ENCODE measurements around the gene ALDH1A1. TPM values are rescaled to one million over a fixed set of nuclear protein-coding genes. Genes with fewer than 3 reads are reported as not detected.

Gene ALDH1A1
- total RNA-seq (2014; rRNA removed; shearing (Covaris generic)): 155 and 158 TPM in 2 replicates
- polyA plus RNA-seq (2014; cell fraction: nucleus; rRNA removed): 51.1 and 74.8 TPM in 2 replicates

DNA sequence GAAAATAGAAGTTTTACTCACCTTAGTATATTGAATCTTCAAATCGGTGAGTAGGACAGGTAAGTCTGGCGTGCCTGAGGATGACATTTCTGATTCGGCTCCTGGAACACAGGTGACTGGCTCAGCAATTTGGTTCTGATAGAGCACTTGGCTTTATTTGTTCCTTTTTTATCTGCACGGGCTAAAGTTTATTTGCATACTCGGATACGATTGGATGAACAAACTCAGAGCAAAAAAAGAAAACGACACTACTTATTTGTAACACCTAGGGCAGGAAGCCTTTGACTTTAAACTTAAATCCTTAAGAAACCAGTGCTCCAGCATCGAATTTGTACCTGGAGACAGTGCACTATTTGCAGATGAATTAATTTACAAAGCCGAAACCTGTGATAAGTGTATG lies at the start of gene ALDH1A1:
TSS of gene ALDH1A1 (minus strand) at position 140 of the 400 bp plus-strand sequence. CDS start at position 87, 53 bp downstream.
- peak; percentile 45 for DNase-seq (ENCODE audit: extremely low read depth, low read depth)

DNA sequence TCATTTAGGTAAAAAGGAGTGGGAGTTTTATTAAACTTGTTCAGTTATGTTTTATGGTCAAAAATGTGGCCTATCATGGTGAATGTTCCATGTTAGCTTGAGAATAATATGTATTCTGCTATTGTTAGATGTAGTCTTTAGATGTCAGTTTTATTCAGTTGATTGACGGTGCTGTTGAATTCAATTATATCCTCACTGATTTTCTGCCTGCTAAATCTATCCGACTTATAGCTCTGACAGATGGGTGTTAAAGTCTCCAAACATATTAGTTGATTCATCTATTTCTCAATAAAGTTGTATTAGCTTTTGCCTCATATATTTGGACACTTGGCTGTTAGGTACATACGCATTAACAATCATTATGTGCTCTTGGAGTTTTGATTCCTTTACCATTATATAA lies 49.0 kb upstream of the ALDH1A1 start:
- DNase-seq (ENCODE audit: extremely low read depth, low read depth): no peak

DNA sequence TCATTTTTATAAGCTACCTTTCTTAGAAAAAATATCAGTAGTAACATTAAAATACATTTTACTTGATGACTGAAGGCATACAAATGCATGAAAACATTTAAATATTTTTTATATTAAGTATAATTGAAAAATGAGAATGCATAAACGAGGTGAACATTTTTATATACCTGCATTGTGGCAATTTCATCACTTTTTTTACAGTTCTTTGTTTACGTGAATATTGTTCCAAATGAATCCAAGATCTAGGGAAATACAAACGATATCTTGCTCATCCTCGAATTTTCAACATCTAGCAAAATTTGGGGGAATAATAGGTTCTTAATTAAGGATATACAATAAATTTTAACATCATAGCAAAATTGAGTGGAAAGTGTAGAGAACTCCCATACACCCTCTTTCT lies 45.5 kb upstream of the ALDH1A1 start:
- no peak for DNase-seq (ENCODE audit: extremely low read depth, low read depth)

DNA sequence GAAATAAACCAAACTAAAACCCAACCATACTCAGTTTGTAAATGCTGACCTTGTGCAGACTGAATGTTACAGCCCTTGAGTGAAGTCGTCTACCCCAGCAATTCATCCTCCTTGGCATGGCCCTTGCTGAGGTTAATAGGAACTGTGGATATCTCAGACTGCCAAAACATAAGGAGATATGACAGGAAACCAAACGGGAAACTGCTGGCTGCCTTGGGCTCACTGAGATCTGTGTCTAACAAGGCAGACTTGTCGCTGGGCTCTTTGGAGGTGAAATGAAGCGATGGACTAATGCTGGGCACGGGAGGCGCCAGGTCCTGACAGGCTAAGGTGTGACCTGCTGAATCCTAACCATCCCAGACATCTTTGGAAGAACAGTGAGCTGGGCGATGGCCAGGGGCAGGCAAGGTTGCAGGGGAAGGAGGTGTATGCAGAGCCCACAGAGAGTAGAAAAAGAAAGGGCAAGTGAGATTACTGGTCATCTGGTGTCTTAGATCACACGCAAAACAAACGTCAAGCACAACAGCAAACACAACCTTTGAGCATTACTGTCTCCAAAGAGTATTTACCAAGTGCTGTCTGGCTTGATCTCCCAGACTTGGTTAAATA lies 44.6 kb upstream of the ALDH1A1 start:
- DNase-seq (ENCODE audit: extremely low read depth, low read depth): no peak

DNA sequence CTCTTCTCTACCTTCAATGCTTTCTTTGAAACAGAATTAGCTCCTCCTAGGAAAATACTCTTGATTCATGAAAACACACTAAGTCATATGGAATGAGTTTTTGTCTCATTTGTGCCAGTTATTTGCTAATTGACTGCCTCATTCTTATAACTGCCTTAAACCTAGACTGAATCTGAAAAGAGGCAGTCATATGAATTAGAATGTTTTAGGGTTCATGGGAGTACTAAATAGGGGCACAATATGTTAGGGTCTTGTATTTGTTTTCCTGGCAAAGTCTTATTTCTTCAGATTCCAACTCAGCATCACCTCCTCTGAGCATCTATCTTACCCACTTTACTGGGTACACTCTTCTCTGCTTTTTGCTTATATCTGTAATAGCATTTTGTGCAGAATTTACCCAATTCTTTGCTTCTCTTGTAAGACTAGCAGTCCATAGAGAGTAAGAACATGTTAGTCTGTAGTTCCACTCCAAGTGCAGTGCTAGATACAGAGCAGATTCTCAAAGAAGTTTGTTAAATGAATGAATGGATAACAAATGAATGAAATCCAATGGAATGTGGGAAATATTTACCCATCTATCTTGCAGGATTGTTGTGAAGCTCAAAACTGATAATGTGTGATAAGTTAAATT lies 43.9 kb upstream of the ALDH1A1 start:
- no peak for DNase-seq (ENCODE audit: extremely low read depth, low read depth)

DNA sequence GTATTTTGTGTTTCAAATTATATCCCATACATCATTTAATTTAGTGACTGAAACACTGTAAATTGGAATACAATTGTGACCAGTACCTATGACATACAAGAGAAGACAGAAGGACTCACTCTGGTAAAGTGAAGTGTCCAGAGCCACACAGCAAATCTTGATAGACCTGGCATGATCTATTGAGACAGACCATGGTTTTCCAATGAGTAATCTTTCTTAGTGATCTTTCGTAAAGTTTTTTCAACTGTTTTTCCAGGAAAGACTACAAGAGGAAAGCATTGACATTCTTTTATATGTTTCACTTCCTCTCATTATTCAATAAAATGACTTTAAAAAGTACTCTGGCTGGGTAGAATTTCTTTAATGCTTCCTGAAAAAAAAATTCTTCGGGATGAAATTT lies 43.3 kb upstream of the ALDH1A1 start:
- no peak for DNase-seq (ENCODE audit: extremely low read depth, low read depth)

DNA sequence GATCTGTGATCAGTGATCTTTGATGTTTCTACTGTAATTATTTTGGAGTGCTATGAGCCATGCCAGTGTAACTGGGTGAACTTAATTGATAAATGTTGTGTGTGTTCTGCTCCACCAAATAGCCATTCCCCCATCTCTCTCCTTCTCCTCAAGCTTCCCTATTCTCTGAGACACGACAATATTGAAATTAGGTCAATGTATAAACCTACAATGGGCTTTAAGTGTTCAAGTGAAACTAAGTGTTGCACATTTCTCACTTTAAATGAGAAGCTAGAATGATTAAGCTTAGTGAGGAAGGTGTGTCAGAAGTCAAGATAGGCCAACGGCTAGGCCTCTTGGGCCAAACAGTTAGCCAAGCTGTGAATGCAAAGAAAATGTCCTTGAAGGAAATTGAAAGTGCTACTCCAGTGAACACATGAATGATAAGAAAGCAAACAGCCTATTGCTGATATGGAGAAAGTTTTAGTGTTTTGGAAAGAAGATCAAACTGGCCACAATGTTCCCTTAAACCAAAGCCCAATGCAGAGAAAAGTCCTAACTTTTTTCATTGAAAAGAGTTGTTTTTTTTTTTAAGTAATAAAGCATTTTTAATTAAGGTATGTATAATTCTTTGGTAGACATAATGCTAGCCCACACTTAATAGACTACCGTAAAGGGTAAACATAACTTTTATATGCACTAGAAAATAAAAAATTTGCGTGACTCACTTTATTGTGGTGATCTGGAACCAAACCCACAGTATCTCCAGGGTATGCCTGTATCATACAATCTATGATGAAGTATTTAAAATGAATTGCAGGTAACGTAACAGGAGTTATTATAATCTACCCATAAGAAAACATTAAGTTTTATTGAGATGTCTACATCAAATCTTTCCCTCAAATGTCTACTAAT lies 42.5 kb upstream of the ALDH1A1 start:
- no peak for DNase-seq (ENCODE audit: extremely low read depth, low read depth)

DNA sequence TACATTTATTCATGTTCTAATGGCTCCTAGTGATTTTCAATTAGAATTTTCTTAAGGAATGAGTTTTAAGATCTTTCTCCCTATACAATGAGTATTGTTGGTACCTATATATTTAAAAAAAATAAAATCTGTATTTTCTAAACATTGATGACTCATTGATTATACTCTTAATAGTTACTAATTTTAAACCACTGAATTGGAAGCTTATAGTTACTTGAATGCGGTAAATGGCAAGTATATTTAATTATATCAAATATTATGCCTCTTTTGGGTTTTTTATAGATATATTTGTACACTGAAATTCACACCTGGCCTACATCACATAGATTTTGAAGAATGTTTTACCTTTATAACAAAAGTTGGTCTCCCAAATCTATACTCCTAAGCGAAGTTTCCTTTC lies 38.9 kb upstream of the ALDH1A1 start:
- DNase-seq (ENCODE audit: extremely low read depth, low read depth): no peak

DNA sequence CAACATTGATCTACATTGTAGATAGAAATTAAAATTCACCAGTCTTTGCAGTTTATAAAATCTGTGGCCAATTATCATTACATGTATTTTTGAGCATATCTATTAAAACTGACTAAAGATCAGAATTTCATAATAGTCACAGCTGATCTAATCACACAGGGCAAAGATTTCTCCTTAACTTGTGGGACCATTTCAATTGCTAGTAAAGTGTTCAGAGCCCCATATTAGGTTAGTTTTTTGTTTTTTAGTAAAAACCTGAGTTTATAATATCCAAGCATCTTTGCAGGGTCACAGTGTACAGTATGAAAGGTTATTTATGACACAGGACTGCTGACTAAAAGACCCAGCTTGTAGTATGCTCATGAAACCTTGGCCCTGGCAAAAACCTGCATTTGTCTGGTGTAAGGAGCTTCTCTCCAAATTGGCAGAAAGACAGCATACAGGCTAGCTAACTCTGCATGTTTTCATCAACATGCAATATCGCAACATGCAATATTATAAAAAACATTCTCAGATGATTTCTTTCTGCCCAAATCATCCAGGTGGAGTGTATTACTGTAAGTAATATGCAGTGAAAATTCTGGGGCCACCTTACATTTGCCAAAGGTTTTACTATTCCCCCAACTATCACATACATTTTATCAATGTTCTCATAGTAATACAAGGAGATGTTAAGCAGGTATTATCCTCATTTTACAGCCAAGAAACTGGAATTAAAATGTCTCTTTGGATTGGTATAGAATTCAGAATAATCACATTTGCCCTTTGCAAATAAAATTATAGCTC lies 37.7 kb upstream of the ALDH1A1 start:
- DNase-seq (ENCODE audit: extremely low read depth, low read depth): no peak

DNA sequence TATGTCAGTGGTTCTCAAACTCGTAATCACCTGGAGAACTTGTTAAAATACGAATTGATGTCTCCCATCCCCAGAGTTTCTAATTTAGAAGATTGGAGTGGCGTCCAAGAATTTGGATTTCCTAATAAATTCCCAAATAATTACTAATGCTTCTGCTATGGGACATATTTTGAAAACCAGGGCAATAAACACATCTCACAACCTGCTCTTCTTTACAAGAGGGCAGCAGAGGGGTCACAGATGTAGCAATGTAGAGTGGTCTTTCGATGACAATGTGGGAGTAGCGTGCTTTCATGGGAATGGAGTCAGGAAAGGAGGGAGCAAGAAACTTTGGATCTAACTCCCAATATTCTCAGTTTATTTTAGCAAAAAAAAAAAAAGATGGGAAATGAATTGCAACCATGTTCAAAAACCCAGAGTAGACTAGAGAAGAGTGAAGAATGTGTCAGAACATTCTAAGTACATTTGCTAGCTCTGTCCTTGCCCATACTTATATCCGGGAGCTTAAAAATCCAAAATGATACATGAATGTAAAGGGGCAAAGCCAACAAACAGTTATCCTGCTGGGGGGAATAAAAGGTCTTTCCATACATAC lies 33.8 kb upstream of the ALDH1A1 start:
- DNase-seq (ENCODE audit: extremely low read depth, low read depth): no peak

DNA sequence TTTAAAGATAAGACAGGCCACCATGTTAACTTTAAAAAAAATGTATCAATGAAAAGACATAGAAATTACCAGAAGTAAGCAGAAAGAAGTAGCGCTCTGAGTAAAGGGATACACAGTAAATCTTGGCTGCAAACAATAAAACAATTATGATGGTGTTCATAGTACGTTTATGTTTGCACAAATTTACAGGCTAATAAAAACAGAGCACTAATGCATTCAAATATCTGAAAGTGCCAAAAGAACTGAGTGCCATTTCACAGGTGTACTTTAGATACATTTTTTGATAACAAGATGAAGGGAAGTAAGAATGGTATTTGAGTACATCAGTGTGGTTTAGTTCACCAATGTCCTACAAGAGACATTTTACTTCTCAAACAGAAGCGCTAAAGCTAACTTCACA lies 32.9 kb upstream of the ALDH1A1 start:
- no peak for DNase-seq (ENCODE audit: extremely low read depth, low read depth)

DNA sequence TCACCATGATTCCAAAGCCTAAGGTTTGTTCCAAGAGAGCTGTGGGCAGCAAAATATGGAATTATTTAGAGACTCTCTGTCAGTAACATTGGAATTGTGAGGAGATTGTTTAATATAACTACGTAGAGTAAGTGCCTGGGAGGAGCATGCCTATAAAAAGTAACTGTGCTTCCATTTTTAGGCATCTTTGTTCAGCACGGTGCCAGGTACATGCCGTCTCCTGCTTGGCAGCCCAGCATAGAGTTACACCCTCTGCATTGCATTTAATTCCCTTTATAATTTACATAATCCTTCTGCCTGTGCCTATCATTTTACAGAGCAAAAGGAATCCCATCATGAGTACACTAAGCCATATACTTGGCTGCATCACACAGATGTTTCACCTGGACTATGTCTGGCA lies 32.1 kb upstream of the ALDH1A1 start:
- no peak for DNase-seq (ENCODE audit: extremely low read depth, low read depth)

DNA sequence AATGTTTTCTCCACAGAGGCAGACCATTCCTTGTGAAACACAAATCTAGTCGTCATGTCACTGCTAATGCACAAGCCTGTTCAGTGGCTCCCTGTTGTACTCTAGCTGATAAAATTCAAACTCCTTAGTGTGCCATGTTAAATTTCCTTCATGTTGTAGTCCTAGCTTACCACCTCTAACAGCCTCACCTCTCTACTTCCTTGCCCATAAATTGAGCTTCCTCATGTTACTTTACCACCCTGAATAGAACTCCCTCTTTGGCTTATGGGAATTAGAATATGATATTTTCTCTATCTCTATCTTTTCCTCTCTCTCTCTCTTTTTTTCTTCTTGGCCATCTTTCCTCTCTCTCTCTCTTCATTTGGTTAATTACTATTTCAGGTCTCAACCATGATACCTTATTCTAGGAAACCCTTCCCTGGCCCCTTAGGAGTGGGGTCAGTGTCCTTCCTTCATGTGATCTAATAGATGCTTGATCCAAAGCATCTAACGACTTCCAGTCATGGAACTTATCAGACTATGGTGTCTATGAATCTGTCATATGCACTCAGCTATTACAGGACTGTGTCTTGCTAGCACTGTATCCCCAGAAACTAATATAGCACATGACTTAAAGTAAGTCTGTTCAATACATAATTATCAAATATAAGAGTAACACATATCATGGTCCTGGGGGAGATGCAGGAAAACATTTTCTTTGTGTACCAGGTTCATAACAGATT lies 31.5 kb upstream of the ALDH1A1 start:
- DNase-seq (ENCODE audit: extremely low read depth, low read depth): no peak

DNA sequence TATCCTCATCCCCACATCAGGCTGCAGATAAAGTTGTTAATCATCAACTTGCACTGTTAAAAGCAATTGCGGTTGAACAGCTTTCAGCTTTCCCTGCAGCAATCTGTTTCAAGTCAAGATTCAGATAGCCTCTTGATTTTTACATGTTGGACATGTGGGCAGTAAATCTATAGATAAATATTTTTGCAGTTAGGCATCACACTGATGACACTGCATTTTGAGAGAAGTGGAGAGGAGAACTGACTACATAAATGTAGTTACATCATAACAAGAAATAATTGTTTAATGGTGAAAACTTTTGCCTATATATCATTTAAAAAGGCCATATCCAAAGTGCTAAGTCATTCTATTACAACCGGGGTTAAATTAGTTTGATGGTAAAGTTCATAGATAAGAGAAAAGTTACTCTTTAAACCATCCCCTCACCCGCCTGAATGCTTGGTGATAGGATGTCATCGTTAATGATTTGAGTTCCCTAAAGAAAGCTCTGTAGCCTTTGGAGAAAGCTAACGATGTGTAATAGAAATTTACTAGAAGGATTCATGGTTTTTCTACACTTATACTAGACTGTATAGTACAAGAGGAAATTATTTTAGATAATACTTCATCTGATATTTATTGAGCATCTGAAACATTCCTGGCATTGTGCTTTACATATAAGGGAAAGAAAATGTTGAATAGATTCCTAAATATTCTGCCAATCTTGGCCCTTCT lies 30.8 kb upstream of the ALDH1A1 start:
- DNase-seq (ENCODE audit: extremely low read depth, low read depth): no peak

DNA sequence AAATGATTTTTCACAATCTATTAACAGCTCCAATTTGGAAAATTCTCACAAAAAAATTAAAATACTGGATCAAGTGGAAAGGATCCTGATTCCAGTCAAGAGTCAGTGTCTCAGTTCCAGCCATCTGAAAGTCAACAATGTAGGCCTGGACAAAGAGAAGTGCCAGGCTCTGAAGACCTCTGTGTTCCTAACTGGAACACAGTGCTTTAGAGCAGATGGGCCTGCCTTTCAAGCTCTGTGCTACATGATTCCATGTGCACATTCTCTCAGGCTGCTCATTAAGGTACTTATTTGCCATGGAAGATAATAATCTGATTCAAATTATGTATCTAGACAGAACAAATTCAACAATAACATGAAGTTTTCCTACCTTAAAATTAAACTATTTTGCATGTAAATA lies 30.2 kb upstream of the ALDH1A1 start:
- DNase-seq (ENCODE audit: extremely low read depth, low read depth): no peak

DNA sequence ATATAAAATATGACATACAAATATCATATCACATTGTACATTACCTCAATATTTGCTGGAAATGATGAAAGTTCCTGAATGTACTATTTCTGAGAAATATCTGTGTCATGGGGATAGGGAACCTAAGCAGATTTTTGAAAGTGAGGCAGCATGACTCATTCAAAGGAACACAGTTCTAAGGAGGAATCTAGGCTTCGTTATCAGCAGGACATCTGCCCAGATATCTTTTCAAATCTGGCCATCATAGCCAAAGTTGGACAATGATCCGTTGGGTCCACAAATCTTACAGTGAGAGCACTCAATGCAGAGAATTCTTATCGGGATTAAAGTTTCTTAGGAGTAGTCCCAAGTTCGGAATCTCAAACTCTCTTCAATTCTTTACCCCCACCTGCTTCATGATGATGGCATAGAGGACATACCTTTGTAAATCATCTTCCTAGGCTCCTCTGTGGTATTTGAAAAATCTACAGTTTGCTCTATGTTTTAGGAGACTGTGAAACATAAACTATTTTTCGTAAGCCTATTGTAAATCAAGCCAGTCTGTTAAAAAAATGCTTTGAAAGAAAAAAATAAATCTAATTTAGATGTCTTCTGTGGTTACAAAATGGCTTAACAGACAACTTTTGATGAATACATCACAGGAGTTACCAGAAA lies 29.4 kb upstream of the ALDH1A1 start:
- no peak for DNase-seq (ENCODE audit: extremely low read depth, low read depth)

DNA sequence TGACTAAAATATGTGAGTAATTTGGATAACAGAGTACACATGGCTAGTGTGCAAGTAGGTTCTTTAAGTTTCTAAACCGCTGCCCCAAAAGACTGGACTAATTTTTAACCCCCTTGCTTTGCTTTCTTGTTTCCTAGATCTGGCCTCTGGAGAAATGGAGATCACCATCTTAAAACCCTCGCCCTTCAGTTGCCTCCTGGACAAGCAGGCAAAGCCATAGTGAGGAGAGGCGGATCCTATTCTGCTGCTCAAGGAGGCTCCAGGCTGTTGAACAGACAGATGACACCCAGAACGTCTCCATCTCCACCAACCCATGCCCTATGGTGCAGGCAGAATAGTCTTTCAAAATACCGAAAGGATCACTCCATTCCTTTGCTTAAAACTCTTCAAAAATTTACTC lies 28.6 kb upstream of the ALDH1A1 start:
- no peak for DNase-seq (ENCODE audit: extremely low read depth, low read depth)

DNA sequence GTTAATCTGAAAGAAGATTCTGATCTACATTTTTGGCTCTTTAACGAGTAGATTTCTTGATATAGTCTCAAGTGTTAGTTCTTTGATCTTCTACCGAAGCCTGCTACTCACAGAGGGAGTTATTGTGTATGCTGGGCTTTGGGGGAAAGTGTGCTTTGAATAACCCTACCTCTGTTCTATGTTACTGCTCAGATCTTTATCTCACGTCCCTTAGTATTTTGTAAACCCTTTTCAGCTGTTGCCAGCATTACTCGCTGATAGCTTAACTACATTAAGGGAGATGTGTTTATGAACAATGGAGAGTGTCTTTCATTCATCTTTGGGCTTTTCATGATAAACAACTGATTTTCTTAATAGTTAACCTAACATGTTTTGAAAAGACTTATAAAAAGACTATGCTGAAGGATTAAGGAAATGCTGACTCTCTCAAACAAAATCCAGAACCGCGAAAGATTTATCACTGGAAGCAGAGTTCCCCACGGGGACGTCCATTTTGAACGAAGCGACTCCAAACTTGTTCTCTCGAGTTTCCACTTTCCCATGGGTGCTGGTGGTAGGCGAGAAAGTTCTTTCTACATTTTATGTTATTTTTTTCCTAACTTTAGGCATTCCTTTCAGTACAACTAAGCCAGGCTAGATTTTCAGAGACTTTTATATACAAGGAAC lies 27.9 kb upstream of the ALDH1A1 start:
- DNase-seq (ENCODE audit: extremely low read depth, low read depth): no peak
